Neural crest cell (in vitro differentiated cells): ENCODE data around the gene SUSD1. TPM values are rescaled to one million over a fixed set of nuclear protein-coding genes. Genes with fewer than 3 reads are reported as not detected.
A peak's percentile ranks its signal among the peaks of the same experiment; 100 is the strongest.

Experiments used
- DNase-seq: peaks from one replicate; pipeline ENCODE4 v3.0.0; 2021; ENCODE audit warnings: low read depth, mixed read lengths, low spot score
- H3K27ac Mint-ChIP-seq: one replicate; pipeline ENCODE4 v1.8.0; 2021; ENCODE audit warnings: mild to moderate bottlenecking, mixed read lengths; ENCODE audit not compliant: unreplicated experiment
- H3K27me3 Mint-ChIP-seq: 2 replicates; pipeline ENCODE4 v1.8.0; 2021; ENCODE audit warnings: low read depth, mild to moderate bottlenecking, mixed read lengths
- H3K36me3 Mint-ChIP-seq: 2 replicates; pipeline ENCODE4 v1.8.0; 2021; ENCODE audit warnings: low read depth, mild to moderate bottlenecking, mixed read lengths
- H3K4me1 Mint-ChIP-seq: 2 replicates; pipeline ENCODE4 v1.8.0; 2021; ENCODE audit warnings: mixed read lengths
- H3K4me3 Mint-ChIP-seq: one replicate; pipeline ENCODE4 v1.8.0; 2021; ENCODE audit warnings: mild to moderate bottlenecking, mixed read lengths
- H3K9me3 Mint-ChIP-seq: 2 replicates; pipeline ENCODE4 v1.8.0; 2021; ENCODE audit warnings: mixed read lengths
- total RNA-seq: library from RNA; stranded (reverse); gene quantifications from 2 replicates; pipeline ENCODE4 v1.2.1, GENCODE V29; 2021
- TF ChIP-seq, protein P1 (sequence below): fragments of 200-600 bp; sonication (generic); conservative IDR thresholded peaks from 2 replicates; pipeline ENCODE4 v1.5.0; 2021; ENCODE audit warnings: antibody characterized with exemption, mild to moderate bottlenecking

Gene SUSD1
- total RNA-seq, 1 donor from 2014 or later = 22.6 TPM

DNA sequence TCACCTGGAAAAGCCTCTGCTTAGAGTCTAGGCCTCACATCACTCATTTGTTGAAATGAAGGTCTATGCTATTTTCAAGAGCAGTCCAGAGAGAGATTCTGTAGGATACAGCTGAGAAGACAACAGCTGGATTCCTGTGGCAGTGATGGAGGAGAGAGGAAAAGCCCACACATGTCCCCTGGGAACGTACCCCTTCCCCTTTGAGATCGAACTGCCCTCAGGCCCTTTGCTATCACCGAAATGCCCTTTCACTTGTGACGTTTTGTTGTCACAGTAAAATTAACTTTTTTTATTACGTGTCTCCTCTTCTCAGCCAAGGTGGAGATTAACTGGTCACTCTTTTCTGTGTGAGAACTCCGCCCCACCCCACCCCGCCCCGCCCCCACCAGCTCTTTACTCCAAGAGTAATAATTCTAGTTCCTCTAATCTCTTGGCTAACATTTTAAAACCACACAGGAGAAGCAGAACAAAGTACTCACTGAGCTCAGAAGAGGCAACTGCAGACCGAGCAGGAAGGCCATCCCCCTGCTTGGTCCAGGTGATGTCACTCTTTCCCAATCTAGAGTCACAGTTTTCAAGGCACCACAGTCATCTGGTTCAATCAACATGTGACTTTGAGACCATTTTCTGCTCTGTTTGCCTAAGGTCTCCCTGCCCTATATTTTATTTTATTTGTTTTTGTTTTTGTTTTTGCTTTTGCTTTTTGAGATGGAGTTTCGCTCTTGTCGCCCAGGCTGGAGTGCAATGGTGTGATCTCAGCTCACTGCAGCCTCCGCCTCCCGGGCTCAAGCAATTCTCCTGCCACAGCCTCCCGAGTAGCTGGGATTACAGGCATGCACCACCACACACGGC, 105.6 kb downstream of the SUSD1 start:
- peaks cover 4% of the 10 kb centered on the region for H3K4me1 Mint-ChIP-seq
- TF ChIP-seq, protein P1, sequence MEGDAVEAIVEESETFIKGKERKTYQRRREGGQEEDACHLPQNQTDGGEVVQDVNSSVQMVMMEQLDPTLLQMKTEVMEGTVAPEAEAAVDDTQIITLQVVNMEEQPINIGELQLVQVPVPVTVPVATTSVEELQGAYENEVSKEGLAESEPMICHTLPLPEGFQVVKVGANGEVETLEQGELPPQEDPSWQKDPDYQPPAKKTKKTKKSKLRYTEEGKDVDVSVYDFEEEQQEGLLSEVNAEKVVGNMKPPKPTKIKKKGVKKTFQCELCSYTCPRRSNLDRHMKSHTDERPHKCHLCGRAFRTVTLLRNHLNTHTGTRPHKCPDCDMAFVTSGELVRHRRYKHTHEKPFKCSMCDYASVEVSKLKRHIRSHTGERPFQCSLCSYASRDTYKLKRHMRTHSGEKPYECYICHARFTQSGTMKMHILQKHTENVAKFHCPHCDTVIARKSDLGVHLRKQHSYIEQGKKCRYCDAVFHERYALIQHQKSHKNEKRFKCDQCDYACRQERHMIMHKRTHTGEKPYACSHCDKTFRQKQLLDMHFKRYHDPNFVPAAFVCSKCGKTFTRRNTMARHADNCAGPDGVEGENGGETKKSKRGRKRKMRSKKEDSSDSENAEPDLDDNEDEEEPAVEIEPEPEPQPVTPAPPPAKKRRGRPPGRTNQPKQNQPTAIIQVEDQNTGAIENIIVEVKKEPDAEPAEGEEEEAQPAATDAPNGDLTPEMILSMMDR = no peak
- no peak for DNase-seq
- H3K36me3 Mint-ChIP-seq = peaks cover 15% of the 10 kb centered on the region
- no peaks in the 10 kb centered on the region for H3K27me3 Mint-ChIP-seq
- no peaks in the 10 kb centered on the region for H3K9me3 Mint-ChIP-seq
- no peak overlapping the region for H3K4me3 Mint-ChIP-seq
- H3K27ac Mint-ChIP-seq = peak overlapping the region; percentile 43

DNA sequence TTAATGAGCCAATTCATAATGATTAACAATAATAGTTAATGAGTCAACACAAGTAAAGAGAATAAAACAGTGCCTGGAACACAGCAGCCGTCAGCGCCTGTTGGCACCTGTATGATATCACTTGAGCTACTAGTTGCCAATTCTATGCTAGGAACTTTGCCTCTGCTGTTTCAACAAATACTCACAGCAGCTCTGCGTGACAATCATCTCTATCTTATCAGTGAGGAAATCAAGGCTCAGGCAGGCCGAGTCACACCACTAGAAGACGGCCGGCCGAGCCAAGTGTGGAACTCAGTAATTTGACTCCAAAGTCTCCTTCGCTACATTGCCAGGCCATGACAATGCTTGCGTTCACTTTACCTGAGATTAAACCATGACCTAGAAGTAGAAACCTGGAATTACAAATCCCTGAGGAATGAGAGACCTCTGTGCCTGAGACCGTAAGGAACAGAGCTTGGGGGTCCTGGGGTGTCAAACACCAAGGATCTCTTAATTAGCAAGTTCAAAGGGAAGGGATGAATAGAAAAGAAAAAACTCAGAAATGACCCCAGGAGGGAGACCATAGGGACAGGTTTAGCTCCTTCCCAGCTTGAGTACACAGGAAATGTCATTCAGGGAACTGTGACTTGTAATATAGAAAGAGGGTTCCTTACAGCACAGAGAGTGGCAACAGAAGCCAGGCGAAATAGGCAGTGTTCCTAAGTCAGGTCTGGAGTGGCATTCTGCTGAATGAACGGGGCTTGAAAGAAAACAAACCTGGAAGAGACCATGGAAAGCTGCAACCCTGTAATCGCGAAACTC, 109.1 kb downstream of the SUSD1 start:
- Mint-ChIP-seq H3K9me3 (no peaks in the 10 kb centered on the region), H3K4me1 (peaks cover 9% of the 10 kb centered on the region)
- no peak for DNase-seq

DNA sequence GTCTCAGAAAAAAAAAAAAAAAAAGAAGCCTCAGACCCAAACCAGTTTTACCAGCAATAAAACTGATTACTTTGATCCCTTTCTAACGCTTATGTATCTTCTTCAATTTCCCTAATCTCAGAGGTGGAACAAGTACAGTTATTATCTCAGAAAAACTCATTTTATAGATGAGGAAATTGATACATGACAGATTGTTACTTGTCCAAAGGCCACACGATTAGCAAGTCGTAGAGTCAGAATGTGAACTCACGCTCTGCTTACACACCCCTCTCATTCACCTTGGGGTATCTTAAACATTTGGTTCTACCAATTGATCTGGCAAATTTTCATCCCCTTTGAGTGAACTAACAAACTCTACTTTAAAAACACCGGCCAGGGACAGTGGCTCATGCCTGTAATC, 110.2 kb downstream of the SUSD1 start:
- H3K27ac Mint-ChIP-seq = no peak overlapping the region
- no peak for DNase-seq
- no peaks in the 10 kb centered on the region for H3K9me3 Mint-ChIP-seq
- peaks cover 26% of the 10 kb centered on the region for H3K36me3 Mint-ChIP-seq
- peaks cover 9% of the 10 kb centered on the region for H3K4me1 Mint-ChIP-seq
- TF ChIP-seq, protein P1 = no peak
- no peaks in the 10 kb centered on the region for H3K27me3 Mint-ChIP-seq
- no peak overlapping the region for H3K4me3 Mint-ChIP-seq

More for the DNA sequence above, 109.1 kb downstream of the SUSD1 start:
- no peak overlapping the region for H3K4me3 Mint-ChIP-seq
- H3K27ac Mint-ChIP-seq = no peak overlapping the region
- H3K27me3 Mint-ChIP-seq = no peaks in the 10 kb centered on the region
- H3K36me3 Mint-ChIP-seq = peaks cover 28% of the 10 kb centered on the region
- TF ChIP-seq, protein P1 = no peak

DNA sequence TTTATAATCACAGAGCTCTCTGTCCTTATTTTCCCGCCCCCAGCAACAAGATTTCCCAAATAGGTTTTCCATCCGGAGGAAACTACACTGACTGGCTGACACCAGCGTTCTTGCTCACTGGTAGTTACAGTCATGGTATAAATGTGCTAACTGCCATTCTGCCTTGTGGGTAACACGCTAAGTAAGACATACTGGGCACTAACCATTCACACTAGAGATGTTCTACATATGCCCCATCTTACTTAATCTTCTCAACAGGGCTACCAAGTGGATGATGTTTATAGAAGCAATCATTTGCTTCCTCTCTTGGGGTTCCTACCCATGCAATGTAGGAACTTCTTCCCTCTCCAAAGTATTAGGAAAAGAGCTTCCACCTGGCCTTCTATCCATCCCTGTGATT, 111.5 kb downstream of the SUSD1 start:
- Mint-ChIP-seq H3K27me3 (no peaks in the 10 kb centered on the region), H3K27ac (no peak overlapping the region), H3K4me3 (no peak overlapping the region), H3K36me3 (peaks cover 23% of the 10 kb centered on the region), H3K4me1 (peaks cover 9% of the 10 kb centered on the region), H3K9me3 (no peaks in the 10 kb centered on the region)
- DNase-seq = no peak
- TF ChIP-seq, protein P1 = no peak

DNA sequence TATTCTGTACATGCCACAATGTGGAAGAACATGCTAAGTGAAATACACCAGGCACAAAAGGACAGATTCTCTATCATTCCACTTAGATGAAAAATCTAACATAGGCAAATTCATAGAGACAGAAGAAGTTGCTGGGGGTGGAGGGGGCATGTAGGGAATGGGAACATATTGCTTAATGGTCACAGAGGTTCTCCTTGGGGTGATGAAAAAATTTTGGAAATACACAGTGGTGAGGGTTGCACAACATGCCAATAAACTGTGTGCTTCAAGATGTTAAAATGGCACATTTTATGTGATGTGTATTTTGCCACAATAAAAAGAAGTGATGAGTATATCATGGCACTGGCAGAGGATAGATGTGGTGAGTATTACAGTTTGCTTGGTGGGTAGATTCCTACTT, 111.9 kb downstream of the SUSD1 start:
- no peaks in the 10 kb centered on the region for H3K9me3 Mint-ChIP-seq
- H3K27me3 Mint-ChIP-seq = no peaks in the 10 kb centered on the region
- H3K4me1 Mint-ChIP-seq = peaks cover 9% of the 10 kb centered on the region
- H3K4me3 Mint-ChIP-seq = no peak overlapping the region
- TF ChIP-seq, protein P1 = no peak
- DNase-seq = no peak
- H3K27ac Mint-ChIP-seq = no peak overlapping the region
- peaks cover 24% of the 10 kb centered on the region for H3K36me3 Mint-ChIP-seq
